Sigmoid colon (tissue), 7 donors: ENCODE measurements around the gene TCF12. TPM values are rescaled to one million over a fixed set of nuclear protein-coding genes. Genes with fewer than 3 reads are reported as not detected.

Experiments used
- DNase-seq: peaks from one replicate; pipeline ENCODE4 v3.0.0-alpha.2; 2019
- H3K27ac ChIP-seq, 4 donors: fragments of 200-600 bp; sonication (generic); one replicate each; pipeline ENCODE4 v1.5.1; 2016 to 2019; ENCODE audit warnings: mild to moderate bottlenecking in 1 of 4
- H3K27me3 ChIP-seq, 3 donors: fragments of 200-600 bp; sonication (generic); one replicate each; pipeline ENCODE4 v1.5.1; 2019; ENCODE audit warnings: mild to moderate bottlenecking in 1 of 3
- H3K36me3 ChIP-seq, 4 donors: fragments of 200-600 bp; sonication (generic); one replicate each; pipeline ENCODE4 v1.5.1; 2016 to 2019
- H3K4me1 ChIP-seq, 4 donors: fragments of 200-600 bp; sonication (generic); one replicate each; pipeline ENCODE4 v1.5.1; 2017 to 2019
- H3K4me3 ChIP-seq, 4 donors: fragments of 200-600 bp; sonication (generic); one replicate each; pipeline ENCODE4 v1.5.1; 2017 to 2019; ENCODE audit warnings: mild to moderate bottlenecking in 2 of 4, moderate library complexity in 1 of 4
- H3K9me3 ChIP-seq, 4 donors: fragments of 200-600 bp in 3 of 4; sonication (generic) in 3 of 4; one replicate each; pipeline versions ENCODE4 v1.5.1 to v1.6.1; 2013 to 2019
- EP300 ChIP-seq, 4 donors: sonication (generic); formaldehyde crosslinking; IDR thresholded peaks; one replicate each; pipeline ENCODE4 v1.6.1; 2017; ENCODE audit warnings: antibody characterized with exemption in 4 of 4
- POLR2A ChIP-seq, 2 donors: fragments of 450-650 bp; IDR thresholded peaks; one replicate each; pipeline ENCODE4 v1.6.1; 2016; ENCODE audit warnings: antibody characterized with exemption in 2 of 2, mild to moderate bottlenecking in 2 of 2, moderate library complexity in 2 of 2
- POLR2AphosphoS5 ChIP-seq, 4 donors: sonication (generic); formaldehyde crosslinking; IDR thresholded peaks; one replicate each; pipeline ENCODE4 v1.6.1; 2017; ENCODE audit warnings: antibody characterized with exemption in 4 of 4
- WGBS, 2 donors: extraction: QIAGEN DNeasy Blood & Tissue Kit; methylation state at CpG; one replicate each; pipeline ENCODE4 v1.1.7; 2013; 5-methylcytosine and 5-hydroxymethylcytosine counted together
- intact Hi-C: fragments of 100-400 bp; cut with DNase I; formaldehyde crosslinking; loops from one replicate; pipeline ENCODE4 v1.15.1; 2023
- polyA plus RNA-seq, 3 donors: library from polyadenylated mRNA; stranded (reverse); fragments of 200-250 nt; gene quantifications; one replicate each; pipeline ENCODE4 v1.2.3, GENCODE V29; 2013
- total RNA-seq, 4 donors: library from RNA; depleted of rRNA; stranded (reverse); fragments of >200 nt; gene quantifications; one replicate each; pipeline ENCODE4 v1.1.0, GENCODE V29; 2016
- TF ChIP-seq, protein P1 (sequence below), 4 experiments: fragments of 450-650 bp in 3 of 4; fragments of 200-600 bp in 1 of 4; IDR thresholded peaks; one replicate each; pipeline ENCODE4 v1.5.1; 2016 to 2019; ENCODE audit warnings: antibody characterized with exemption in 4 of 4, mild to moderate bottlenecking in 3 of 4, moderate library complexity in 2 of 4
- donor health status: healthy with polysubstance abuse.
- donor health status: Bipolar disorder and iron deficiency.
- donor health status: healthy.

Gene TCF12
- total and polyA plus RNA-seq, 7 donors: 13.2 to 147 (median 77.8) TPM

DNA sequence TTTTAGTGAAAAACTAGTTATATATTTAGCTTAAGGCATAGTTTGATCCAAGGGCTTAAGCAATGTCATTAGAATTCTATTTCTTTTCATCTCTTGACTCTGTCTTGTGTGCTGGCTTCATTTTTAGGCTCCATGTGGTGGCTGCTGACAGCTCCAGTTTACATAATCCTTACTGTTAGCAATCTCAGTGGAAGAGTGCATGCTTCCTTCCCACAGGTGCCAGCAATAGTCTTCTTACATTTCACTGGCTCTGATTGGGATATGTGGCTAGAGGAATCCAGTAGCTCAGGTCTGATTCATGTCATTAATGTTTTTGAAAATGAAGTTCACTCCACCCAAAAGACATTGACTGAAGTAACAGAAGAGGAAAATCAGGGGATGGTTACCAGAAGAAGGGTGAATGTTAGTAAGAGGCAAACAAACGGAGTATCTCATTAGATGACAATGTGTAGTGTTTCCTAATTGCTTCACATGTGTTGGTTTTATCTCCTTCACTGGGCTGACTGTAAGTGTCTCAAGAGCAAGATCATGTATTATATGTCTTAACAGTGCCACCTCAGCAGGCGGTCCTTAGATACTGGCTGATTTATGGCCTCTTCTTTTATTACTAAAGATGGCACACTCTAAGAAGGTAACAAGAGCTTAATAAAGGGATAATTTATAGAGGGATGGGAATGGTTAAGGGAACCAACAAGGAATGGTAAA, 25.6 kb upstream of the TCF12 start:
- Histone ChIP-seq H3K36me3 (no peaks in the 10 kb centered on the region), H3K27me3 (no peaks in the 10 kb centered on the region), H3K27ac (no peak overlapping the region), H3K4me3 (no peak overlapping the region), H3K4me1 (peaks cover 0 to 11% (median 8%) of the 10 kb centered on the region in 4 donors), H3K9me3 (no peaks in the 10 kb centered on the region)
- DNase-seq: no peak
- 96 to 98% methylated on average over 2 of the region's 2 CpGs for WGBS, 2 donors
- intact Hi-C loops: no loop called here
- TF ChIP-seq POLR2A (IDR thresholded peaks at IDR 0.05): no peak
- TF ChIP-seq POLR2AphosphoS5 (IDR thresholded peaks at IDR 0.05): no peak
- no peak for TF ChIP-seq EP300 (IDR thresholded peaks at IDR 0.05)
- TF ChIP-seq, protein P1, sequence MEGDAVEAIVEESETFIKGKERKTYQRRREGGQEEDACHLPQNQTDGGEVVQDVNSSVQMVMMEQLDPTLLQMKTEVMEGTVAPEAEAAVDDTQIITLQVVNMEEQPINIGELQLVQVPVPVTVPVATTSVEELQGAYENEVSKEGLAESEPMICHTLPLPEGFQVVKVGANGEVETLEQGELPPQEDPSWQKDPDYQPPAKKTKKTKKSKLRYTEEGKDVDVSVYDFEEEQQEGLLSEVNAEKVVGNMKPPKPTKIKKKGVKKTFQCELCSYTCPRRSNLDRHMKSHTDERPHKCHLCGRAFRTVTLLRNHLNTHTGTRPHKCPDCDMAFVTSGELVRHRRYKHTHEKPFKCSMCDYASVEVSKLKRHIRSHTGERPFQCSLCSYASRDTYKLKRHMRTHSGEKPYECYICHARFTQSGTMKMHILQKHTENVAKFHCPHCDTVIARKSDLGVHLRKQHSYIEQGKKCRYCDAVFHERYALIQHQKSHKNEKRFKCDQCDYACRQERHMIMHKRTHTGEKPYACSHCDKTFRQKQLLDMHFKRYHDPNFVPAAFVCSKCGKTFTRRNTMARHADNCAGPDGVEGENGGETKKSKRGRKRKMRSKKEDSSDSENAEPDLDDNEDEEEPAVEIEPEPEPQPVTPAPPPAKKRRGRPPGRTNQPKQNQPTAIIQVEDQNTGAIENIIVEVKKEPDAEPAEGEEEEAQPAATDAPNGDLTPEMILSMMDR (IDR thresholded peaks at IDR 0.05): no peak

DNA sequence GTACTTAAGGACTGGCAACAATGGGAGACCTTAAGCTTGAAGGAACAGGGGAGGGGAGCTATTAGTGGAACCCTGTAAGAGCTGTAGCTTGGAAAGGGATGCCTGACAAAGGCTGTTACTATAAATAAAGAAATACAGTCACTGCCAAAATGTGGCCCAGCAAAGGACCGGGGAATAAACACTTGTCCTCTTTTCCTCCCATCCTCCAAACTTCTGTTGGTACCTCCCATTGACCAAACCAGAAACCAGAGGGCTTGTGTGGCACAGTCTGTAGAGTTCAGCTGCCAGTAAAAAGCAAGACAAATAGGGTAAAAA, 25.1 kb upstream of the TCF12 start:
- Histone ChIP-seq H3K27ac (no peak overlapping the region), H3K4me3 (no peak overlapping the region), H3K9me3 (no peaks in the 10 kb centered on the region), H3K36me3 (no peaks in the 10 kb centered on the region), H3K27me3 (no peaks in the 10 kb centered on the region), H3K4me1 (peaks cover 0 to 6% (median 3%) of the 10 kb centered on the region in 4 donors)
- DNase-seq: no peak
- 80 to 84% methylated on average over 1 of the region's 1 CpG for WGBS, 2 donors
- TF ChIP-seq, protein P1 (IDR thresholded peaks at IDR 0.05): no peak
- no peak for TF ChIP-seq EP300 (IDR thresholded peaks at IDR 0.05)
- TF ChIP-seq POLR2AphosphoS5 (IDR thresholded peaks at IDR 0.05): no peak
- no peak for TF ChIP-seq POLR2A (IDR thresholded peaks at IDR 0.05)
- intact Hi-C loops: no loop called here

DNA sequence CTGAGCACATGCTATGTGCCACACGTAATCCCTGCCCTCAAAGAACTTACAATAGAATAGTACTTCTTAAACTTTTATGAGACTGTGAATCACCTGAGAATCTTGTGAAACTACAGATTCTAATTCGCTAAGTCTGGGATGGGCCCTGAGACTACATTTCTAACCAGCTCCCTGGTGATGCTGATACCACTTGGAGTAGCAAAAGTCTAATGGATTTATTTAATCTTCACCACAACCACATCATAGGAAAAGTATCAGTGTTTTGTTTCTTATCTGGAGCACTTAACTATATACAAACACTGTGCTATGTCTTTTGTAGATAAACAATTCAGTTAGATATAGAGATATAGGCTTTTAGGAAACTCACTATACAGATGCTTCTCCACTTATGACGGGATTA, 23.8 kb upstream of the TCF12 start:
- Histone ChIP-seq H3K27ac (no peak overlapping the region), H3K27me3 (no peaks in the 10 kb centered on the region), H3K4me3 (no peak overlapping the region), H3K4me1 (peaks cover 0 to 3% (median 0%) of the 10 kb centered on the region in 4 donors), H3K9me3 (no peaks in the 10 kb centered on the region), H3K36me3 (no peaks in the 10 kb centered on the region)
- 84 to 92% methylated on average over 3 of the region's 3 CpGs for WGBS, 2 donors
- intact Hi-C loops: no loop called here
- DNase-seq: no peak
- TF ChIP-seq POLR2AphosphoS5 (IDR thresholded peaks at IDR 0.05) (no peak), POLR2A (IDR thresholded peaks at IDR 0.05) (no peak), EP300 (IDR thresholded peaks at IDR 0.05) (no peak)
- TF ChIP-seq, protein P1 (IDR thresholded peaks at IDR 0.05): no peak

DNA sequence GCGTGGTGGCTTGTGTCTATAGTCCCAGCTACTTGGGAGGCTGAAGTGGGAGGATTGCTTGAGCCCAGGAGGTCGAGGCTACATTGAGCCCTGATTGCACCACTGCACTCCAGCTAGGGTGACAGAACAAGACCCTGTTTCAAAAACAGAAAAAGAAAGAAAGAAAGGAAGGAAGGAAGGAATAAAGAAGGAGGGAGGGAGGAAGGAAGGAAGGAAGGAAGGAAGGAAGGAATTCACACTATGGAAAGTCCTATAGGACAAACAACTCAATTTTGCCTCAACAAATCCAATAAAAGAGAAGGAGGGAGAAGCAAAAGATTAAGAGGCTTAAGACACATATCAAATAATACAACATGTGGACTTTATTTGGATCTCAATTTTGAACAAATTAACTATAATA, 16.5 kb upstream of the TCF12 start:
- intact Hi-C loops: no loop called here
- WGBS, 2 donors: 83 to 91% methylated on average over 2 of the region's 2 CpGs

More for the DNA sequence above, 16.5 kb upstream of the TCF12 start:
- no peaks in the 10 kb centered on the region for H3K36me3 ChIP-seq
- DNase-seq: no peak
- no peaks in the 10 kb centered on the region for H3K27me3 ChIP-seq
- no peaks in the 10 kb centered on the region for H3K9me3 ChIP-seq
- no peaks in the 10 kb centered on the region for H3K4me1 ChIP-seq
- no peak overlapping the region for H3K27ac ChIP-seq
- H3K4me3 ChIP-seq: no peak overlapping the region
- TF ChIP-seq POLR2A (IDR thresholded peaks at IDR 0.05) (no peak), EP300 (IDR thresholded peaks at IDR 0.05) (no peak), POLR2AphosphoS5 (IDR thresholded peaks at IDR 0.05) (no peak)
- TF ChIP-seq, protein P1 (IDR thresholded peaks at IDR 0.05): no peak
